Hematopoietic multipotent progenitor cell treated with erythropoietin and hydrocortisone succinate and interleukin-3 and kit ligand, for 15 days (in vitro differentiated cells): ENCODE measurements around the gene PADI4.
A peak's percentile ranks its signal among the peaks of the same experiment; 100 is the strongest.
"Not testable (repeated sequence)": the region's sequence is repeated elsewhere in the genome, so short reads cannot be mapped to it uniquely, and the experiment has no call there.

ENCODE experiments used
- DNase-seq: peaks from one replicate; pipeline ENCODE4 v3.0.0-alpha.2; 2015; ENCODE audit warnings: low spot score

PADI4 gene

DNA sequence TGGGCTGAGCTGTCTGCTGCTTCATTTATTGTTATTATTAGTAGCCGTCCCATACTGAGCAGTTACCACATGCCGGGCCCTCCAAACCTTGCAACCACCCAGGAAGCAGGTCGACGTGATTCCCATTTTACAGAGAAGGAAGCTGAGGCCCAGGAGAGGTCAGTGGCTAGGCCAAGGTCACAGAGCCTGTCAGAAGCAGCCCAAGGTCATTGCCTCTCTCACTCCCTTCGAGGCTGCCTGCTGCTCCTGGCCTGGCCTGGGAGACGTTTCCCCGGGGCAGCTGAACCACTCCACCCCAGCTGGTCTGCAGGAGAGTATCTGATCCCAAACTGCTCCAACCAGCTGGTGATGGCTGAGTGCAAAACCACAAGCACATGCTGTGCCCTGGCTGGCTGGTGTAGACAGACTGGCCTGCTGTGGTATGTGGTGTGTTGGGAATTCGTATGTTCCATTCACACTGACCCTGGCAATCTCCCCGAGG, 6.5 kb downstream of the PADI4 start:
- no peak for DNase-seq

DNA sequence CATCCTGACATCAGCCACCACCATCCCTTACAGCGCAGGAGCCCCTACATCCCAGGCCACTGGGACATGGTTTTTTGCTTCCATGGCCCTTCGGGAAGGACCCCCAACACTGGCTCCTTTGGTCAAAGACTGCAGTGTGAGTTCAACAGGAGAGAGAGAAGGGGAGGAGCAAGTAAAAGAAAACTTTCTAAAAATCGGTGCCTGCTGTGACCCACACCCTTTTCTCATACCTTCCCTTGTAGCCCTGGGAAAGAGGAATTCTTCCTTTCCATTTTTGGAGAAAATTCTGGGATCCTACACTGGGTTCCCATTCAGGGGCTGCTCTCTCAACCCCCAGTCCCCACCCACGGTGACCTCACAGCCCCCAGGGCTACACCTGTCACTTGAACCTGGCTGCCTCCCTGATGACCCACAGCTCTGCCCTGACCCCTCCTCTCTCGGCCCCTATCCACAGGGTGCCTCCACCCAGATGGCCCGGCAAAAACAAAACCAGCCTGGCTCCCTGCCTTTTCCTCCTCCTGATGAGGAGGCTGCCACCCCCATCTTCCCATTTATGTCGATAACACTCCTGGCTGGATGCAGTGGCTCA, 7.6 kb downstream of the PADI4 start:
- DNase-seq = no peak

DNA sequence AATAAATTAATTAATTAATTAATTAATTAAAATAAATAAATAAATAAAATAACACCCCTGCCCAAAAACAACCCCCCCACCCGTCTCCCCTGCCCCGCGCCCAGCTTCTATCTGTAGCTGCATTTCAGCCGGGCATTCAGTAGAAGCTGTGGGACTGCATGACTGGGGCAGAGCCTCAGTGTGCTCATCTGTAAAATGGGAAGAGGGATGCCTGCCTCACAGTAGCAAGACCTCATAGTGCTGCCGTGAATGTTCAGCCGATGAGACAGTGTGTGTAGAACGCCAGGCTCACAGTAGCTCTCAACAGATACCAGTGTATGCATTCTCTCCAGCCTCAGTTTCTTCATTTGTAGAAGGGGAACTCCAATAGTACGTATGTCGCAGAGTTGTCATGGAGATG, 8.7 kb downstream of the PADI4 start:
- no peak for DNase-seq

DNA sequence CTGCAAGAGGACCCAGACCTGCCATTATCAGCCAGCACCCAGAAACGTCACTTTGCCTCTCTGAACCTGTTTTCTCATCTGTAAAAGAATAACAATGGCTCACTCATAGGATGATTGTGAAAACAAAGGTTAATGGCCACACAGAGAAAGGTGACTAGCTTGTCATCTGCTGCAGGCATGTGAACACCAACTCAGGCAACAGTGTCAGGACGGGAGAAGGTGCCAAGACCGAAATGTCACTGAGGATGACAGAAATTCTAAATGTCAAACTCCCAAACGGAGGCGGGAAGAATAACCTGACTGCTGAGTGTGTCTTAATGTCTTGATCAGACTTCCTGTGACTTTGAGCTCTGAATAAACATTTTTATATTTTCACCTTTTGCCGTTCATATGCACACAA, 10.3 kb downstream of the PADI4 start:
- DNase-seq = no peak

- no peak for DNase-seq
Measured at GRCh38 chr1:17319561-17320350, 11.8 kb downstream of the PADI4 start.

GRCh38 chr1:17321857-17322390, 13.9 kb downstream of the PADI4 start:
- not testable (repeated sequence) for DNase-seq

DNA sequence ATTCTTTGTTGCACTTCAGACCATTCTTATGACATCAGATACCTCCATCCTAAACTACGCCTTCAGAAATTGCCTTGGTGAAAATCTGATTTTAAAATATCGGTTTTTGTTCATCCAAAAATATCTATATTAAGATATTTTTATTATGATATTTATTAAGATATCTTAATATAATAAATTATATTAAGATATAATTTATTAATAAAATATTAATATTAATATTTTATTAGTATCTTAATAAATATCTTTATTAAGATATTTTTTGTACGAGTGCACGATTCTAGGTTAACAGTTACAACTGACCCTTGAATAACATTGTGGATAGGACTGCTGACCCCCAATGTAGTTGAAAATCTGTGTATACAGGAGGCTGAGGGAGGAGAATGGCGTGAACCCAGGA, 20.9 kb downstream of the PADI4 start:
- DNase-seq = no peak

GRCh38 chr1:17329610-17330009, 21.6 kb downstream of the PADI4 start:
- DNase-seq = no peak

- DNase-seq = no peak
Measured at GRCh38 chr1:17330856-17331255, 22.9 kb downstream of the PADI4 start.

DNA sequence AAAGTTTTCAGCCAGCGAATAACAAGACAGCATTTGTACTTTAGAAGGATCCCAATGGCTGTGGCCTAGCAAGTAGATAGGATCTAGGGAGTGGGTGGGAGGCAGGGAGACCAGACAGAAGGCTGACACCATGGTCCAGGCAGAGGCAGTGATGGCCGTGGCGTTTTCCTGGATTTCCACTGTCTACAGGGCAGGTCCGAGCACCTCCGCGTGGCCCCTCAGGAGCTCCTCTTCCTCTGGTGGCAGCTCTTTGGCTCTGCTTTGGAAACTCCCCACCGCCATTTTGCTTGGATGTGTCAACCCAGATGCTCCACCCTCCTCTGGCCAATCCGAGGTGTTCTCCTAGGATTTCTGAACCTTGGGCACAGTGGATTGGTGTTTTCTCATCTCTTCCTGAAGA, 25.1 kb downstream of the PADI4 start:
- DNase-seq = no peak

DNA sequence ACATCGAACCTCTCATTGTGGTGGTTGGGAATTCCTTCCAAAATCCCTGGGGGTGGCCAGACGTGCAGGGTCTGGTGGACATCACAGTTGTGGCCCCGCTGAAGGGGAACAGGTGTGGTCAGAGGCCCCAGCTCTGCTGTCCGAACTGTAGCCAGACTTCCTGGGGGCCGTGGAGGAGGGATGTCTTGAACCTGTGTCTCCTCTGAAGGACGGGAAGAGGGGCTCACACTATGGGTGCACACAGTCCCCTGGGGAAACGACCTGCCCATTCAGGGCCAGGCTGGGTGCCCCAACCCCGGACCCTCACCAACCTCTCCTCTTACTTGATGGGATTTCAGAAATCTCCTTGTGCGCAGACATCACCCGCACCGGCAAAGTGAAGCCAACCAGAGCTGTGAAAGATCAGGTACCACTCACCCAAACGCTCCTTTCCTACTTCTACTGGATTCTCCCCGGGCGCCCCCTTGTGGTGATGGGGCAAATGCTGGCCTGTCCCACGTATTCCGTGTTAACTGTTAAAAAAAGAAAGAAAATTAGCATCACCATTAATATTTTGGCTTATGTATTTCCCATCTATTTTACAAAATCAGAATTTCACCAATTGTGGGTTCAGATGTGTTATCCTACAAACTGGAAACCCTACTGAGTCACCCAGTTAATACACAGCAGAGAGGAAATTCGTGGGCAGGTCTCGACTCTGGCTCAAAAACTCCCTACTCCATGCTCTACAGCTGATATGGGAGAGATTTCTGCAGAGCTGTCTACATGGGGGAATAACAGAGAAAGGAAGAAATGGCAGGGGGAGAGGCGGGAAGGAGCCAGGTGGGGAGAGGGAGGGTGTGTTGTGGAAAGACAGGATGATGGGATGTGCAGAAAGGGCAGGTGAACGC, 28.1 kb downstream of the PADI4 start:
- DNase-seq = peak; percentile 58

DNA sequence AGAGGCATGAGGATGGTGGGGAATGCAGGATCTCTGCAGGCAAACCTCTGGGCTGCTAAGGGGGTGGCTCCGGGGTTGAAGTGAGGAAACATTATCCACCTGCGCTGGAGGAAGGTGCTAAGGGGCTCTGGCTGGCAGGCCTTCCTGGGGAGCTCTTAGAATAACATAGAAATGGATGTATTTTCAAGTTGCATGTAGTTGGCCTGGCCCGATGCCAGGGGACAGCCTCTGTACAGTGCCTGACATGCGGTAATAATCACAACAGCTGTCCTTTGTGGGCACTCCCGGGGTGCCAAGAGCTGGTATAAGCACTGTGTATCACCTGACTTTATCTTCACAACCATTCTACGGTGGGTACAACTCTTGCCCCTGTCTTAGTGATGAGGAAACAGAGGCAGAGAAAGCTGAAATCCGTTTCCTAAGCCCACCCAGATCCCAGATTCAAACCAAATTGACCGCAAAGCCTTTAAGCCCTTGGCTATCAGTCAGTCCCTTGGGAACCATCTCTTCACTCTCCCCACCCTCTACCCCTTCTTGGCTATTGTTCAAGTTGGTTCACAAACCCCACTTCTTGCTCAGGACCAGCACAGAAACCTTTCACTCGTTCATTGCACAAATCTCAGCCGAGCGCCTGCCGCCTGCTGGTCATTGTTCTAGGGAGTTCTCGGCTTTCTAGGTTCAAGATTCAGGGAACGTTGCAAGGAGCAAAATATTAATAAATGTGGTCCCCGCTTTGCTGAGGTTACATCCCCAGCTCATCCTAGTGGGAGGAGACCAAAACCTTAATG, 30.9 kb downstream of the PADI4 start:
- no peak for DNase-seq

- no peak for DNase-seq
Measured at GRCh38 chr1:17339521-17339920, 31.5 kb downstream of the PADI4 start.

- no peak for DNase-seq
Measured at GRCh38 chr1:17340358-17340757, 32.4 kb downstream of the PADI4 start.

GRCh38 chr1:17342014-17342441, 34.0 kb downstream of the PADI4 start:
- no peak for DNase-seq

DNA sequence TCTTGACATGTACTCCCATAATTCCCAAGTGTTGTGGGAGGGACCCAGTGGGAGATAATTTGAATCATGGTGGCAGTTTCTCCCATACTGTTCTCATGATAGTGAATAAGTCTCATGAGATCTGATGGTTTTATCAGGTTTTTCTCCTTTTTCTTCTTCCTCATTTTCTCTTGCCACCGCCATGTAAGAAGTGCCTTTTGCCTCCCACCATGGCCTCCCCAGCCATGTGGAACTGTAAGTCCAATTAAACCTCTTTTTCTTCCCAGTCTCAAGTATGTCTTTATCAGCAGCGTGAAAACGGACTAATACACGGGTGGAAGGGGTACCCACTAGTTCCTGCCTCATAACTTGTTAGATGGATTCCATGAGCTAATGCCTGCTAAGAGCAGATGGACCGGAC, 37.5 kb downstream of the PADI4 start:
- not testable (repeated sequence) for DNase-seq

DNA sequence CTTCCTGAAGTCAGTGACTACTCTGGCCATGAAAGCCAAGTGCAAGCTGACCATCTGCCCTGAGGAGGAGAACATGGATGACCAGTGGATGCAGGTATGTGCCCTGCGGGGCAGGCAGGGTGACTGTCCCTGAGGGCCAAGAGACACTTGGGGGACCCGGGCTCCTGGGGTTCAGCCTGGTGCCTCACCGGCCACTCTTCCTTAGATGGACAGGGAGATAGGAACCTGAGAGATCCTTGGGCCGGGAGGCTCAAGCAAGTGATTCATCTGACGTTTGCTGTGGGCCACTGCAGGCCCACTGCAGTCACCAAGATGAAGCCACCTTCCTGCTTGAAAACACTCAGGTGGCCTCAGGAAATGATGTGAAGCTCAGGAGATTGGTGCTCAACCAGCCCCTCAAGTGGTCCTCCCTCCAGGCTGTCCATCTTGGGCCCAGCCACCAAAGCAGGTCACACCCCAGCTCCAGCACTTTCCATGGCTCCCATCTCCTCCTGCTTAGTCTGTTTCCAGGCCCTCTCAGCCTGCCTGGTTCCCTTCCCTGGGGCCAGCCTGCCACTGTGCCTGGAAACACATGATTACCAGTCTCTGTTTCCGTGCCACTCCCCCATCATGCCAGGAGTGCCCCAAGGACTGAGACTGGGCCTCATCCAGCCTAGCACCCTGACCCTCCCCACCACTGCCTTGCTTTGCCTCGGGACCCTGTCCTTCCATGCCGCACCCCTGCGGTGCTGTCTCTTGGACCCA, 38.2 kb downstream of the PADI4 start:
- no peak for DNase-seq

- DNase-seq = no peak
Measured at GRCh38 chr1:17347769-17348592, 40.0 kb downstream of the PADI4 start.

DNA sequence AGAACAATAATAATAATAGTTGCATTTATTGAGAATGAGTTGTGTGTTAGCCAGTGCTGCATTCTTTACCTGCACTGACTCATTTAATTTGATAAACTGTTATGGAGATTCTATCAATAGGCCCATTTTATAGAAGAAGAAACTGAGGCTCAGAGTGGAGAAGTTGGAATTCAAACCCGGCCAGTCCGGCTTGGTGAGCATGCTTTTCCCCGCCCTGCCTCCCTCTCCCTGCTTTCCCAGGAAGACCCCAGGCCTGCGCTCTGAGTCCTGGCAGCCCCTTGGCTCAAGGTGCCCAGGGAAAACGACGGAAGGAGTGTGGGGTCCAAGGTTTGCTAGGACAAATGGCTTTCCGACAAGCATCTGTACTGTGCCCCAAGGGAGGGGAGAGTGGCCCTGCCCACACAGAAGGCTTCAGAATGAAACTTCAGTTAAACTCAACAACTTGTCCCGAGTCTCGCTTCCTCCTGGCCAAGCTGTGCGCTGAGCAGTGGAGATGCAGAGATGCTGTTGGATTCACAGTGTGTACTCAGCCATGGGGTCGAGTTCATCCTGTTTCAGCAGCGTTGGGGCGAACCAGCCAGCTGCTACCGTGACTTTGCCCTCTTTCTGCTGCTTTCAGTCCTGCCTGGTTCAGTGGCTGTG, 40.7 kb downstream of the PADI4 start:
- DNase-seq = no peak
